GM12874 (cell line): ENCODE results near the gene SV2C.

Experiments
- CTCF ChIP-seq: IDR thresholded peaks from 2 replicates; pipeline ENCODE4 v1.5.1; 2011; ENCODE audit warnings: low read depth, mild to moderate bottlenecking, control low read depth, low read length, moderate library complexity; ENCODE audit not compliant: insufficient read depth

Gene SV2C

GRCh38 chr5:76331126-76331525 lies 247.9 kb downstream of the SV2C start:
- TF ChIP-seq CTCF, result no peak

DNA sequence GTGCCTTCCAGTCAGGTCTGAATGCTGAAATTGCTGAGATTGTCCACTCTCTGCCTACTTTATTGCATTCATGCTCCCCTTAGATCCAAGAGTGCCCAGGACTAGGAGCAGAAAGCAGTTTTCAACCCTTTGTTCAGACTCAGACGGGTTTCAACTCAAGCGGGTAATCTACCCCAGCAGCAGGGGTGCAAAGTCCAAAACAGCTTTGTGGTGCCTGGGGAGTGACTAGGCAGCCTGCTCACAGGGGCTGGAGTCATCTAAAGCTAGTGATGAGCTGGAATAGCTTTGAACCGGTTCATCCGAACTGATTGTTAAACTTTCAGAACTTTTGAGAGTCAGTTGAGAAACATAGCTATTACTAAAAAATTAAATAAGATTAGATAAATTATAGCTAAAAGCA lies 248.9 kb downstream of the SV2C start:
- no peak for TF ChIP-seq CTCF

- no peak for TF ChIP-seq CTCF
Measured at GRCh38 chr5:76332611-76333205, 249.5 kb downstream of the SV2C start.

- TF ChIP-seq CTCF, result no peak
Measured at GRCh38 chr5:76333571-76333970, 250.4 kb downstream of the SV2C start.

GRCh38 chr5:76334574-76334973 lies 251.4 kb downstream of the SV2C start:
- no peak for TF ChIP-seq CTCF

GRCh38 chr5:76337953-76338451 lies 254.8 kb downstream of the SV2C start:
- peak; percentile 52 for TF ChIP-seq CTCF

- TF ChIP-seq CTCF, result no peak
Measured at GRCh38 chr5:76339919-76340318, 256.7 kb downstream of the SV2C start.
